GM10847 (cell line): Measurements from ENCODE around the gene ZNF211.

Experiments used
- POLR2A ChIP-seq: IDR thresholded peaks from 2 replicates; pipeline ENCODE4 v1.6.1; 2011; ENCODE audit not compliant: insufficient read length; ENCODE audit errors: extremely low read depth

Gene ZNF211

DNA sequence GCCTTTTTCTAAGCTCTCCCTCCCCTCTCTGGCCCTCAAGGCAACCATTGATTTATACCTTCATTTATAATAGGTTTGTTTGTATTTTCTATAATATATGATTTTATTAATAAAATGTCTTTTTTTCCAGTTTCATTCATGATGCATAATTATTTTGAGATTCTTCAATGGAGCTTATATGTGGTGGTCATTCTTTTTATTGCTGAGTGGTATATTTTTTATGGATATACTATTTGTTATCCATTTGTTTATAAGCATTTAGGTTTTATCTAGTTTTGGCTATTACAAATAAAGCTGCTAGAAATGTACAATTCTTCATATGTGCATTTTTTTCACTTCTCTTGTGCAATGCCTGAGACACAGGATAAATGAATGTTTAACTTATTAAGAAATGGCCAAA, 10.8 kb downstream of the ZNF211 start:
- no peak for TF ChIP-seq POLR2A

DNA sequence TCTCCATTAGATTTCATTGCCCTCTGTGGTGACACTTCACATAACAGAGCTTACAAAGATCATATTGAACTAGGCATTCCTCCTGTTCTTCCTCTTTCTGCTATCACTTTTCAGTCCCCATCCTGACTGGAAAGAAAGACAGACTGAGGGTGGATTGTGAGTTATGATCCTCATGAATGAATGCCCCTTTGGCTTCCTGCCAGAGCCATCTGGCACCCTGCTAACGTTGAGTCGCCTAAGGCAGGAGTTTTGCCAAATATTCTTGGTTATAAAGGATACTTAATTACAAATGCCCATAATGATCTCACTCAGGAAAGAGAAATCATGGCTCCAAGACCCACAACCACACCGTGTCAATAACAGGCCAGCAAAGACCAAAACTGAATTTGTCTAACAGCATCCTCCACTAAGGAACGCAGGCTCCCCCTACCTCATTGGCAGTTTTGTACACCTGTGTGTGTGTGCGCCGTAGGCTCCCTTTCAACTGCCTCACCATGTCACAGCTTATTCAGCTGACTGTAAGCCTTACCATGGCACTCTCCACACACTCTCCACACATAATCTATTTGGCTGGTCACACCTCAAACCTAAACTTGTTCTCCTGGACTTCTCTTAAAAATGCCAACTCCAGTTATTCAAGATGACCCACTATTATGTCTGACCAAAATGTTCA, 15.5 kb downstream of the ZNF211 start:
- no peak for TF ChIP-seq POLR2A

DNA sequence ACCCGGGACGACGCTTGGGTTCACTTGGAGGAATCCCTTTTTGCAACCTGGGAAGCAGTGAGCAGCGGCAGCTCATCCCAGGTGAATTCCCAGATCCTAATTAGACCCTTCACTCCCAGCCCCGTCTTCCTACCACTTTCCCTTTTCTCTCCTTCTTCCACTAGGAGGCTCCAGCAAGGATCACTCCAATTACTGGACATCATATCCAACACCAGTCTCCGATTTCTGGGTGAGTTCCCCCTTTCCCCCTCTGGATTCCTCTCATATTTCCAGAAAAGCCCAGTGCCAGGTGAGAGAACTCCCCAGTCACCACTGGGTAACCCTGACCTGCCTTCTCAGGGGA, 18.7 kb downstream of the ZNF211 start:
- TF ChIP-seq POLR2A, result no peak

DNA sequence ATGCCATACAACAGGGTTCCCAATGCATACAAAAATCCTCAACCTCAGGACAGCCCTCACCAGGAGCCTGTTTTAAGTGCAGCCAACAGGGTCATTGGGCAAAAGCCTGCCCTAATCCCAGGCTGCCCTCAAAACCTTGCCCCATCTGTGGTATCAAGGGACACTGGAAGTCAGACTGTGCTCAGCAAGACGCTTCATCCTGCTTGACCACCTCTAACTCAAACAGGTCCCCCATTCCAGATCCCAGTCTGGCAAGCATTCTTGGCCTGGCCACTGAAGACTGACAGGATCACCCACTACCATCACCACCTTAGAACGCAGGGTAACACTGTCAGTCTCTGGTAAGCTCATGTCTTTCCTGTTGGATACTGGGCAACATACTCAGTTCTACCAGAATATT, 20.7 kb downstream of the ZNF211 start:
- no peak for TF ChIP-seq POLR2A

DNA sequence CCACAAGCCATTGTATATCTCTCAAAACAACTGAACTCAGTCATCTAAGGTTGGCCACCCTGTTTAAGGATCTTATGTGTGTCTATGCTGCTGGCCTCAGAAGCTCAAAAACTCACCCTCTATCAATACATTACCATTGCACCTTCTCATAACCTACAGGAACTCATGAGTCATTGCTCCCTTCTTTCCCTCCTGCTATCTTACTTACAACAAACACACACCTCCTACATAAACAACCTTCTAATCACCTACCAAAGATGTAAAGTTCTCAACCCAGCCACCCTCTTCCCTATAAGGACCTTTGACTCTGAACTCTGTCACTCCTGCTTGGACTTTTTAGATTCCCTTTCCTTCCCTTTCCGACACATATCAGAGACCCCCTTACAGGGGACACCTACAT, 22.5 kb downstream of the ZNF211 start:
- no peak for TF ChIP-seq POLR2A

DNA sequence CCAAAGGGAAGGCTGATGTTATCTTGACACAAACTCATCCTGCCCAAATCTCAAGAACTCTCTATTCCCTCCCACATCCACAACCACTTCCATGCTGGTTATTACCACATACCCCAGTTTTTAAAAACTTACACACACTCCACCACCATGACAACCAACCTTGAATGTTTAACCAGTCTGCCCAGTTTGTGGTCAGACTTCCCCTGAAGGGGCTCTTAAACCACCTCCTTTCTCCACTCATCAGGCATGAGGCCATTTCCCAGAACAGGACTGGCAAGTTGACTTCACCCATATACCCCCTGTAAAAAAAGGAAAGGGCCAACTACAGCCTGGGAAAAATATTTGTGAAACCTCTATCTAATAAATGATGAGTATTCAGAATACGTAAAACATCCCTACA, 23.4 kb downstream of the ZNF211 start:
- TF ChIP-seq POLR2A, result no peak

DNA sequence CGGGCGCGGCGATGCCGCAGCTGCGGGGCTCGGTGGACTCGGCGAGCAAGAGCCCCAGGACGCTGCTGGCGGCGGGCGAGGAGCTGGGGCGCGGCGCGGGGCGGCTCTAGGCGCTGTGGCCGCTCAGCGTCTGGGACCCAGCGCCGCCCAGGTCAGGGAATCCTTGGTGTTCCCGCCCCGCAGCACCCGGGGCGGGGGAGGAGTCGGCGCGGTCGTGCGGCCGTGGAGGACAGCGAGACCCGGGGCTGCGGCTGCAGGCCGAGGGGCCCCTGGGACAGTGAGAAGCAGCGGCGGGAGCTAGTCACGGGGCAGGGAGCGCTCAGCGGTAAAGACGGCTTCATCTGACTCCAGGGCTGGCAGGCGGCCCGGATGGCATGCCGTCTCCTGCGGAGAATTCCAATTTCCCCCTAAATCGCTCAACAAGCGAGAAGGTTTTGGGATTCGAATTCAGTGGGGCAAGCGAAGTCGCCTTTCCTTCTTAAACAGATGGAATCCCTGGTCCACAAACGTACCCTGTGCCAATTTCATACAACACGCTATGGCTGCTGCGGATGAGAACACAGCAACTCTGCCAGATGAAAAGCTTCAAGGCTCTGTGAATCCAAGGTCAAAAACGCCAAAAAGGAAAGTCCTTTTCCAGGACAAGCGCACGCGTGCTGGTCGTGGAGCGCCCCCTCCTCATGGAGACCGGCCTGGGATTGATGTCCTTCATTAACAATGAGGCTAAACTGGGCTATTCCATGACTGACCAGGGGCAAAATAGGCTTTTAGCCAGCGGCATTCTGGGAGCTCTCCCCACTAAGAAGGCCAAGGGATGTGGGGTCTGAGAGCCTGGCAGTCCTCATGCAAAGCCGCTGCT, 31.5 kb downstream of the ZNF211 start:
- no peak for TF ChIP-seq POLR2A

DNA sequence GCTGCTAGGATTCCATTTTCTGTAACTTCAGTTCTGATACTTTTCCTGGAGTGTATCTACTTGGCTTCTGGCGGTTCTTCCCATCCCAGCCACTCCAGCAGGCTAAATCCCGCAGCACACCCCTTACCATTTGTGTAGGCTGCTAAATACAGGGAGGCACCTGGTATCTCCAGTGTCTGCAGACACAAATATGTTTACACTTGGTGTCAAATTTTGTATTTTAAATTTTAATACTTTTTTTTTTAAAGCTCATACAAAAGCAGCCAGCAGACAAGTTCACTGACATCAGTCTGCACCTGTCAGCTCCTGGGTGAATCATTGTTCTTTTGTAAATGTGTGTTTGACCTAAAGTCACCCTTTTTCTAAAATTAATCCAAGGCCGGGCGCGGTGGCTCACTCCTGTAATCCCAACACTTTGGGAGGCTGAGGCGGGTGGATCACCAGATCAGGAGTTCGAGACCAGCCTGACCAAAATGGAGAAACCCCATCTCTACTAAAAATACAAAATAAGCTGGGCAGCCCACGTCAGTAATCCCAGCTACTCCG, 32.4 kb downstream of the ZNF211 start:
- TF ChIP-seq POLR2A, result no peak

DNA sequence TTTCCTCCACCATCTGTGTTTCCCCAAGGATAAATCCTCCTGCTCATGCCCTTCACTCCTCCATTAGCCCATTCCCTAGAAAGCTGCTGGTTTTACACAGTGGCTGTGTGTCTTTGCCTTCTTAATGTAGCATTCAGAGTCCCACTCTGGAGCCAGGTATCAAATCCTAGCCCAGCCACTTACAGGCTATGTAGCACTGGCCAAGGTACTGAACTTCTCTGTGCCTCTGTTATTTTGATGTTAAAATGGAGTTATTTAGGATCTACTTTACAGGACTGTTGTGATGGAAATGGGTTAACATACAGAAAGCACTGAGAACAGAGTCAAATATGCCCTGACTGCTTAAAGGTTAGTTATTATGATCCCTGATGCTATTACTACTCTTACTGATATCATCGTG, 34.3 kb downstream of the ZNF211 start:
- no peak for TF ChIP-seq POLR2A

DNA sequence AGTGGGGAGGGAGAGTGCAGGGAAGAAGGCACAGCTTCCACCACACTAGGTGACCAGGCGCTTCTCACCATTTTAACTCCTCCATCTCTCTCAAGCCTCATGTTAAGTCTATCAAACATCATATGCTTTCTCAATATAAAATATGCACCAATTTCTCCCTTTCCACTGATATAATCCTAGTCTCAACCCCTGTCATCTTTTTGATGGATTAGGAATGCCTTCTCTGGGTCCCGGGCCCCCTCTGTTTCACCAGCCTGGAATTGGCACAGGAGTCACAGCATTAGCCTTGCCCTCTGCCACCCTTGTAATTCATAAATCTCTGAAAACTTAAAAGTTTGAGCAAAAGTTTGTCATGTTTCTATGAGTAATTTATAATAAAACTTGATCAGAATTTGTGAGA, 35.7 kb downstream of the ZNF211 start, which contains the start of gene ZSCAN4:
ZSCAN4 (plus strand) TSS at position 301 of the 400 bp plus-strand sequence. CDS start 7,211 bp downstream, outside the sequence.
- no peak for TF ChIP-seq POLR2A

DNA sequence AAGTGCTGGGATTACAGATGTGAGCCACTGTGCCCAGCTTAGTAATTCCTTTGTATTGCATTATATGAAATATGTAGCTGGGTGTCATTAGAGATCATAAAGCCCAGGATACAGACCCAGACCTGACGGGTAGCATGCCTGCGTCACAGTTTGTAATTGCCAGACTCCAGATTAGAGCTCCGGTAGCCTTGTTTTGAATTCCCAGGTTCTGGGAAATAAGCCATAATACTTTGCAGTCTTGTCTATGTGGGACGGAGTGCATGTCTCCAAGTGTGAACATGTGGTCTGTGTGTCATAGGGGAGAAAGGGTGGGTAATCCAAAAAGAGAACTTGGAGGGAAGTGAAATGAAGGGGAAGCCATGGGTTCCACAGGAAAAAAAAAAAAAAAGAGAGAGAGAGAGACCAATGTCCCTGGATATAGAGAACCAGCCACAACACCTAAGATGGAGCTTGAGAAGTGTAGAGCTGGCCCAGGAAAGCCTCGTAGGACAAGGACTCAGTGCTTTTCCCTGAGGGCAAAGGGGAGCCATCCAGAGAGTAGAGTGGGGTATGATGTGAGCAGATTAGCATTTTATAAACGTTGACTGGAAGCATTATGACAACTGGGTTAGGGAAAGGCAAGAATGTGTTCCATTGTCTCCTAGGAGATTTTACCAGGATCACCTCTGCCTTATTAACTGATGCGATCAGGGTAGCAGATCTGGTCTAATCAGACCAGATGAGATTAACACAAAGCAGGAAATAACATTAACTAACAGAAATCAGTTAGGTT, 38.3 kb downstream of the ZNF211 start:
- TF ChIP-seq POLR2A, result no peak

DNA sequence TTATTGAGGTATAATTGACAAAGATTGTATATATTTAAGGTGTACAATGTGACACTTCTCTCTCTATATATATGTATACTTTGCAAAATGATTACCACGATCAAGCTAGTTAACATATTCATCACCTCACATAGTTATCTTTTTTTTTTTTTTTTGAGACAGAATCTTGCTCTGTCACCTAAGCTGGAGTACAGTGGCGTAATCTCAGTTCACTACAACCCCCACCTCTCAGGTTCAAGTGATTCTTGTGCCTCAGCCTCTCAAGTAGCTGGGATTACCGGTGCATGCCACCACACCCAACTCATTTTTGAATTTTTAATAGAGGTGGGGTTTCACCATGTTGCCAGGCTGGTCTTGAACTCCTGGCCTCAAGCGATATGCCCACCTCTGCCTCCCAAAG, 39.5 kb downstream of the ZNF211 start:
- no peak for TF ChIP-seq POLR2A

DNA sequence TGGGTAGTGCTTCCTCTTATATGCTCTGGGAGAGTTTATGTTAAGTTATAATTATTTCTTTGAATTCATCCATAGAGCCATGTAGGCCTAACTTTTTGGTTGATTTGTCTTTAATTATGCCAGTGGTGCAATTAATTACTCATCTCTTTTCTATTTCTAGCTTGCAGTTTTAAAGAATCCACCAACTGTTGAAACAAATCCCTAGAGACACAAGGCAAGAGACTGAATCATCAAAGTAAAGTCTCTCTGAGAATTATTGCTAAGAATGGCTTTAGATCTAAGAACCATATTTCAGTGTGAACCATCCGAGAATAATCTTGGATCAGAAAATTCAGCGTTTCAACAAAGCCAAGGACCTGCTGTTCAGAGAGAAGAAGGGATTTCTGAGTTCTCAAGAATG, 42.9 kb downstream of the ZNF211 start:
- TF ChIP-seq POLR2A, result no peak

DNA sequence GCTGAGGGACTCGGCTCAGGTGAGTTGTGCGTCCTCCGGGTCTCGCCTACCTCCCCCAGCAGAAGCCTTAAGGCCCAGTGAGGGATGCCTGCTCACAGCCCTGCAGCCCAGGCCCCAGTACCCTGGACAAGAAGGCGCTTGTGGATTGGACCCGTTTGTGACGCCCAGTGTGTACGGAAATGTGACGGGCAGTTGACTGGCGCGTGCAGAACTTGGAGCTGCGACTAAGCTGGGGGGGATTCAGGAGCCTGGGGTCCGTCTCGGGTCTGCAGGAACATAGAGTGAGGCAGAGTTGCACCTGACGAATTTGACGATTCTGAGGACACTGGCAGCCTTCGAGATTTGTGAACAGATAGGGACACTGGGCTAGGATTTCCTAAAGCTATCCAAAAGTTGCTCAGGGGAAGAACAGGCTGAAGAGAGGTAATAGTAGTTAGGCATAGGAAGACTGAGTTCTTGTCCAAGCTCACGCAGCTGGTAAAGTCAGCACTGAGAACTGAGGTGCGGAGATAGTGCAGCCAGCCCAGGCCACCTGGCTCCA, 49.3 kb downstream of the ZNF211 start:
- no peak for TF ChIP-seq POLR2A

DNA sequence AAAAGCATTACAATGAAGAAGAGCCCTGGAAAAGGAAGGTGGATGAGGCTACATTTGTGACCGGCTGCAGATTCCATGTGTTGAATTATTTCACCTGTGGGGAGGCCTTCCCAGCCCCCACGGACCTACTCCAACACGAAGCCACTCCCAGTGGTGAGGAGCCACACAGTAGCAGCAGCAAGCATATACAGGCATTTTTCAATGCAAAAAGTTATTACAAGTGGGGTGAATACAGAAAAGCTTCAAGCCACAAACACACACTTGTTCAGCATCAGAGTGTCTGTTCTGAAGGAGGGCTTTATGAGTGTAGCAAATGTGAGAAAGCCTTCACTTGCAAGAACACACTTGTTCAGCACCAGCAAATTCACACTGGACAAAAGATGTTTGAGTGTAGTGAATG, 53.8 kb downstream of the ZNF211 start:
- TF ChIP-seq POLR2A, result no peak
